ENCODE results near the gene SPATA13.
"Not testable (repeated sequence)": the region's sequence is repeated elsewhere in the genome, so short reads cannot be mapped to it uniquely, and the experiment has no call there.

Gene SPATA13

DNA sequence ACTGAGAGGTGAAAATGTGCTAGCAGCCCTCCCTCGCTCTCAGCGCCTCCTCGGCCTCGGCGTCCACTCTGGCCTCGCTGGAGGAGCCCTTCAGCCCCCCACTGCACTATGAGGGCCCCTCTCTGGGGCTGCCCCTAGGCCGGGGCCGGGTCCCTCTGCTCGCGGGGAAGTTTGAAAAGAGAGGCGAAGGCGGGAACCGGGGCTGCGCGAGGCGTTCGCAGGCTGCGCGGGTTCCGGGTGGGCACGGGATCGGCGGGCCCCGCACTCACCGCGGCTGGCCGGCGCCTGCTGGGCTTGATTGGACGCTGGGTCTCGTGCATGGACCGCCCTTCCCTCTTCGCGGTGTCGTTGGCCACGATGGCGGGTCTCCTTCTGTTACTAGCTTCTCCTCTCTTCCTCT is 178.2 kb downstream of the SPATA13 start:
- Histone ChIP-seq H3K4me1 (ENCODE audit: control insufficient read depth, insufficient read depth, low read length) (no peaks in the 10 kb centered on the region), H3K4me3 (ENCODE audit: low read length) (no peak overlapping the region), H3K9me3 (ENCODE audit: control insufficient read depth, low read length) (no peaks in the 10 kb centered on the region), H3K9ac (ENCODE audit: low read length) (no peak overlapping the region), H3K36me3 (ENCODE audit: control insufficient read depth, insufficient read depth, low read length, severe bottlenecking) (no peaks in the 10 kb centered on the region), H3K27me3 (replicated peaks; ENCODE audit: control insufficient read depth, insufficient read depth, low read length) (peaks cover 3% of the 10 kb centered on the region)
- DNase-seq (ENCODE audit: low read depth): no peak

- Histone ChIP-seq H3K36me3 (ENCODE audit: control insufficient read depth, insufficient read depth, low read length, severe bottlenecking) (no peaks in the 10 kb centered on the region), H3K4me1 (ENCODE audit: control insufficient read depth, insufficient read depth, low read length) (no peaks in the 10 kb centered on the region), H3K27me3 (replicated peaks; ENCODE audit: control insufficient read depth, insufficient read depth, low read length) (no peaks in the 10 kb centered on the region), H3K4me3 (ENCODE audit: low read length) (no peak overlapping the region), H3K9ac (ENCODE audit: low read length) (no peak overlapping the region), H3K9me3 (ENCODE audit: control insufficient read depth, low read length) (no peaks in the 10 kb centered on the region)
- no peak for DNase-seq (ENCODE audit: low read depth)
Observed at GRCh38 chr13:24339937-24340607, 179.6 kb downstream of the SPATA13 start.

GRCh38 chr13:24340608-24340955 is 180.1 kb downstream of the SPATA13 start:
- Histone ChIP-seq H3K9ac (ENCODE audit: low read length) (no peak overlapping the region), H3K36me3 (ENCODE audit: control insufficient read depth, insufficient read depth, low read length, severe bottlenecking) (no peaks in the 10 kb centered on the region), H3K9me3 (ENCODE audit: control insufficient read depth, low read length) (no peaks in the 10 kb centered on the region), H3K4me1 (ENCODE audit: control insufficient read depth, insufficient read depth, low read length) (no peaks in the 10 kb centered on the region), H3K27me3 (replicated peaks; ENCODE audit: control insufficient read depth, insufficient read depth, low read length) (no peaks in the 10 kb centered on the region), H3K4me3 (ENCODE audit: low read length) (no peak overlapping the region)
- no peak for DNase-seq (ENCODE audit: low read depth)

- no peak overlapping the region for H3K9ac ChIP-seq (ENCODE audit: low read length)
- no peaks in the 10 kb centered on the region for H3K36me3 ChIP-seq (ENCODE audit: control insufficient read depth, insufficient read depth, low read length, severe bottlenecking)
- no peaks in the 10 kb centered on the region for H3K9me3 ChIP-seq (ENCODE audit: control insufficient read depth, low read length)
- H3K4me3 ChIP-seq (ENCODE audit: low read length): no peak overlapping the region
- no peak for DNase-seq (ENCODE audit: low read depth)
- no peaks in the 10 kb centered on the region for H3K27me3 ChIP-seq (replicated peaks; ENCODE audit: control insufficient read depth, insufficient read depth, low read length)
- no peaks in the 10 kb centered on the region for H3K4me1 ChIP-seq (ENCODE audit: control insufficient read depth, insufficient read depth, low read length)
Observed at GRCh38 chr13:24341439-24341838, 180.9 kb downstream of the SPATA13 start.

DNA sequence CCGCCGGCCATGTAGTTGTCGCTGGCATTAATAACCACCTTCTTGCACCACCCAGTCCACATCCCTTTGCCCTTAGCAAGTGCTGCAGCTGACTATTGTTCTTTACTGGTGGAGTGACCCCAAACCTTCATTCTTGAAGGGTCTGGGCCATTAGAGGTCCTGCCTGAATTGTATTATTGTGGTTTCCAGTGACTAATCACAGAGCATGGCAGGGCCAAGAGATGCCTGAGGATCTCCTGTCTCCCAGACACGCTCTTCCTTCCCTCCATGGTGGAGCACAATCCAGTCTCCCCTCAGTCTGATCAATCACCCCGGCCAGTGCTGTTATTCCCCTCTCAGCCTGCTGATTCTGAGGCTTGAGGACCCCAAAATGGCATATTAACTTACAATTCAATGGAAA is 187.9 kb downstream of the SPATA13 start:
- no peaks in the 10 kb centered on the region for H3K36me3 ChIP-seq (ENCODE audit: control insufficient read depth, insufficient read depth, low read length, severe bottlenecking)
- no peak overlapping the region for H3K9ac ChIP-seq (ENCODE audit: low read length)
- peaks cover 11% of the 10 kb centered on the region for H3K27me3 ChIP-seq (replicated peaks; ENCODE audit: control insufficient read depth, insufficient read depth, low read length)
- DNase-seq (ENCODE audit: low read depth): no peak
- H3K9me3 ChIP-seq (ENCODE audit: control insufficient read depth, low read length): no peaks in the 10 kb centered on the region
- H3K4me1 ChIP-seq (ENCODE audit: control insufficient read depth, insufficient read depth, low read length): no peaks in the 10 kb centered on the region
- H3K4me3 ChIP-seq (ENCODE audit: low read length): no peak overlapping the region

DNA sequence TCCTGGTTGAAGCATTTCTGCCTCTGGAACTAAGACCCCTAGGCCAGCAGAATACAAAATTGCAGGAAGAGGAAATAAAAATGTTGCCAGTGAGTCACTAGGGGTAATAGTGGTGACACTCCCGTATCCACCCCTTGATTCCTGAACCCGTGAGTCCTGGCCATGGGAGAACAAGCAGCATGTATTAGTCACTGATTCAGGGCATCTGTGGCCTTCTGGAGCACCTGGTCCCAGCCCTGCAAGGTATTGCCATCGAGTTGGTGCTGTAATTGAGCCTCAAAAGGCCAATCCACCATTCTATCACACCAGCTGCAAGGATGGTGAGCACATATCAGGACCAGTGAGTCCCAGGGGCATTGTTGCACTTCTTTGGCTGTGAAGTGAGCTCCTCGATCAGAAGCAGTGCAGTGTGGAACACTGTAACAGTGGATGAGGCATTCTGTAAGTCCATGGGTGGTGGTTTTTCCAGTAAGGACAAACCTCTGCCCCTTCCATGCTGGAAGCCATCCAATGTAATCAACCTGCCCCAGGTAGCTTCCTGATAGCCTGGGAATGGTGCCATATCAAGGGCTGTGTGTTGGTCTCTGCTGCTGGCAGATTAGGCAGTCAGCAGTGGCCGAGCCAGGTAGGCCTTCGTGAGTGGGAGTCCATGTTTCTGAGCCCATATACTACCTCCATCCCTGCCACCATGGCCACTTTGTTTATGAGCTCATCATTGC is 188.4 kb downstream of the SPATA13 start:
- no peaks in the 10 kb centered on the region for H3K36me3 ChIP-seq (ENCODE audit: control insufficient read depth, insufficient read depth, low read length, severe bottlenecking)
- H3K4me1 ChIP-seq (ENCODE audit: control insufficient read depth, insufficient read depth, low read length): no peaks in the 10 kb centered on the region
- H3K4me3 ChIP-seq (ENCODE audit: low read length): no peak overlapping the region
- no peaks in the 10 kb centered on the region for H3K9me3 ChIP-seq (ENCODE audit: control insufficient read depth, low read length)
- H3K9ac ChIP-seq (ENCODE audit: low read length): no peak overlapping the region
- no peak for DNase-seq (ENCODE audit: low read depth)
- peaks cover 11% of the 10 kb centered on the region for H3K27me3 ChIP-seq (replicated peaks; ENCODE audit: control insufficient read depth, insufficient read depth, low read length)

DNA sequence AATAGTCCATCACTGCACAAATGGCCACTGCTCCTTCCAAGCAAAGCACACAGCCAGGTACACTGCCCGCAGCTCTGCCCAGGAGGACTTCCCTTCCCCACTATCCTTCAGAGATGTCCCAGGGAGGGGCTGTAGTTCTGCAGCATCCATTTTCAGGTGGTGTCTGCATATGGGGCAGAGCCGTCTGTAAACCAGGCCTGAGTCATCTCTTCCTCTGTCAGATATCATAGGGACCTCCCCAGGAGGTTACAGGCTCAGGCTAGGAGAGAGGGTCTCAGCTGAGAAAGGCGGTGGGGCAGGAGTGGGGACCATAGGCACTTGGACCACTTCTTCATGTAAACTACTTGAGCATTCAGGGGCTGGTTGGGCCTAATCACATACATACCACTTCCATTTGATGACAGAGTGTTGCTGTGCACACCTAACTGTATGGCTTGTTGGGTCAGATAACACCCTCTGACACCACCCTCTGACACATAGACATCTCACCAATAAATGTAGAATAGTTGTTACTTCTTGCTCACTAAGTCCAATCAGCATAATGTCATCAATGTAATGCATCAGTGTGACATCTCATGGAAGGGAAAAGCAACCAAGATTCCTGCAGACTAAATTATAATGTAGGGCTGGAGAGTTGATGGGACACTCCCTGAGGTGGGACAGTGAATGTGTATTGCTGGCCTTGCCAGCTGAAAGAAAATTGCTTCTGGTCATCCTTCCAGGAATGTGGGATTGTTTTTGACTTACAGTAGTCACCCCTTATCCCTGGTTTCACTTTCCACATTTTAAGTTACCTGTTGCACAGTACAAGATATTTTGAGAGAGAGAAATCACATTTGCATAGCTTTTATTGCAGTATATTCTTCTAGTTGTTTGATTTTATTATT is 189.5 kb downstream of the SPATA13 start:
- not testable (repeated sequence) for H3K36me3 ChIP-seq (ENCODE audit: control insufficient read depth, insufficient read depth, low read length, severe bottlenecking); H3K4me3 ChIP-seq (ENCODE audit: low read length); DNase-seq (ENCODE audit: low read depth); H3K9ac ChIP-seq (ENCODE audit: low read length); H3K4me1 ChIP-seq (ENCODE audit: control insufficient read depth, insufficient read depth, low read length); H3K9me3 ChIP-seq (ENCODE audit: control insufficient read depth, low read length)
- H3K27me3 ChIP-seq (replicated peaks; ENCODE audit: control insufficient read depth, insufficient read depth, low read length): peaks cover 11% of the 10 kb centered on the region

- H3K36me3 ChIP-seq (ENCODE audit: control insufficient read depth, insufficient read depth, low read length, severe bottlenecking): no peaks in the 10 kb centered on the region
- no peaks in the 10 kb centered on the region for H3K9me3 ChIP-seq (ENCODE audit: control insufficient read depth, low read length)
- no peak overlapping the region for H3K9ac ChIP-seq (ENCODE audit: low read length)
- DNase-seq (ENCODE audit: low read depth): no peak
- no peaks in the 10 kb centered on the region for H3K4me1 ChIP-seq (ENCODE audit: control insufficient read depth, insufficient read depth, low read length)
- H3K4me3 ChIP-seq (ENCODE audit: low read length): no peak overlapping the region
- peaks cover 11% of the 10 kb centered on the region for H3K27me3 ChIP-seq (replicated peaks; ENCODE audit: control insufficient read depth, insufficient read depth, low read length)
Observed at GRCh38 chr13:24351423-24351822, 190.9 kb downstream of the SPATA13 start.

DNA sequence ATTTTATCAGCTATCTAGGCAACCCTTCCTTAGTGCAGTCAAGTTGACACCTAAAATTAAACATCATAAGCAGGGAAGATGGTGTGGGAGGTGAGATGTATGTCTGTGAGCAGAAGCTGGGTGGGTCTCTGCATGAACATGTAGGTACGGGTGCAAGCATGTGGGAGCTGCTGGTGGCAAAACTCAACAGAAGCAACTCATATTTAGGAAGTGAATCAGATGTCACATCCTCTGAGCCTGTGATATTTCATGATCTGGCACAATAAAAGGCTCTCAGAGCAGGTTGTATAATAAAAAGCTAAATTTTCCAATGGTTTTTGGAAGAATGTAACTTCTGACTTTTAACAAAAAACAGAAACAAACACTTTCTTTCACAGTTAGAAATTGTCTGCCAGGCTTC is 193.2 kb downstream of the SPATA13 start:
- H3K4me1 ChIP-seq (ENCODE audit: control insufficient read depth, insufficient read depth, low read length): no peaks in the 10 kb centered on the region
- no peaks in the 10 kb centered on the region for H3K36me3 ChIP-seq (ENCODE audit: control insufficient read depth, insufficient read depth, low read length, severe bottlenecking)
- no peak overlapping the region for H3K9ac ChIP-seq (ENCODE audit: low read length)
- H3K27me3 ChIP-seq (replicated peaks; ENCODE audit: control insufficient read depth, insufficient read depth, low read length): peaks cover 9% of the 10 kb centered on the region
- H3K4me3 ChIP-seq (ENCODE audit: low read length): no peak overlapping the region
- no peaks in the 10 kb centered on the region for H3K9me3 ChIP-seq (ENCODE audit: control insufficient read depth, low read length)
- no peak for DNase-seq (ENCODE audit: low read depth)

GRCh38 chr13:24355103-24355502 is 194.6 kb downstream of the SPATA13 start:
- no peak for DNase-seq (ENCODE audit: low read depth)
- no peaks in the 10 kb centered on the region for H3K9me3 ChIP-seq (ENCODE audit: control insufficient read depth, low read length)
- H3K9ac ChIP-seq (ENCODE audit: low read length): no peak overlapping the region
- H3K27me3 ChIP-seq (replicated peaks; ENCODE audit: control insufficient read depth, insufficient read depth, low read length): peaks cover 9% of the 10 kb centered on the region
- H3K36me3 ChIP-seq (ENCODE audit: control insufficient read depth, insufficient read depth, low read length, severe bottlenecking): no peaks in the 10 kb centered on the region
- H3K4me1 ChIP-seq (ENCODE audit: control insufficient read depth, insufficient read depth, low read length): no peaks in the 10 kb centered on the region
- H3K4me3 ChIP-seq (ENCODE audit: low read length): no peak overlapping the region

DNA sequence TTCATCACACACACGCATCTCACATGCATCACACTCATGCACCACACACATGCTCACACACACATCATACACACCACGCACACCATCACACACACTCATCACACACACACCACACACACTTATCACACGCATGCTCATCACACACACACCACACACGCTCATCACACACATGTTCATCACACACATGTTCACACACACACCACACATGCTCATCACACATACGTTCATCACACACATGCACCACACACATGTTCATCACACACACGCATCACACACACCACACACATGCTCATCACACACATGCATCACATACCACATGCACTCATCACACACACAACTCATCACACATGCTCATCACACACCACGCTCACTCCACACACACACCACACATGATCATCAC is 195.8 kb downstream of the SPATA13 start:
- Histone ChIP-seq H3K27me3 (replicated peaks; ENCODE audit: control insufficient read depth, insufficient read depth, low read length) (peaks cover 6% of the 10 kb centered on the region), H3K4me3 (ENCODE audit: low read length) (no peak overlapping the region)

More for the DNA sequence above, 195.8 kb downstream of the SPATA13 start:
- no peak overlapping the region for H3K9ac ChIP-seq (ENCODE audit: low read length)
- H3K36me3 ChIP-seq (ENCODE audit: control insufficient read depth, insufficient read depth, low read length, severe bottlenecking): no peaks in the 10 kb centered on the region
- H3K4me1 ChIP-seq (ENCODE audit: control insufficient read depth, insufficient read depth, low read length): no peaks in the 10 kb centered on the region
- DNase-seq (ENCODE audit: low read depth): no peak
- no peaks in the 10 kb centered on the region for H3K9me3 ChIP-seq (ENCODE audit: control insufficient read depth, low read length)
